HEK293 (cell line): ENCODE measurements around the gene RYR2.

ENCODE experiments used
- AEBP2 ChIP-seq: fragments of 450-650 bp; formaldehyde crosslinking; IDR thresholded peaks from 2 replicates; pipeline ENCODE4 v1.5.1; 2016; ENCODE audit warnings: missing biosample characterization, missing genetic modification characterization, borderline replicate concordance
- ATF2 ChIP-seq: fragments of 450-650 bp; formaldehyde crosslinking; IDR thresholded peaks from 2 replicates; pipeline ENCODE4 v1.5.1; 2016; ENCODE audit warnings: missing biosample characterization, missing genetic modification characterization, low read depth
- BCL6B ChIP-seq: fragments of 450-650 bp; formaldehyde crosslinking; IDR thresholded peaks from 2 replicates; pipeline ENCODE4 v1.5.1; 2017; ENCODE audit warnings: missing biosample characterization, missing genetic modification characterization
- GLI2 ChIP-seq: fragments of 450-650 bp; formaldehyde crosslinking; IDR thresholded peaks from 2 replicates; pipeline ENCODE4; 2017; ENCODE audit warnings: missing biosample characterization, missing genetic modification characterization, low read depth, borderline replicate concordance
- INSM2 ChIP-seq: fragments of 450-650 bp; formaldehyde crosslinking; IDR thresholded peaks from 2 replicates; pipeline ENCODE4 v1.5.1; 2016; ENCODE audit warnings: missing biosample characterization, missing genetic modification characterization
- PATZ1 ChIP-seq: fragments of 450-650 bp; formaldehyde crosslinking; IDR thresholded peaks from 2 replicates; pipeline ENCODE4 v1.5.1; 2016; ENCODE audit warnings: missing biosample characterization, missing genetic modification characterization
- SALL2 ChIP-seq: fragments of 450-650 bp; formaldehyde crosslinking; IDR thresholded peaks from 2 replicates; pipeline ENCODE4 v1.5.0; 2017; ENCODE audit warnings: missing biosample characterization, mild to moderate bottlenecking, missing genetic modification characterization, borderline replicate concordance
- SP7 ChIP-seq: fragments of 450-650 bp; formaldehyde crosslinking; IDR thresholded peaks from 2 replicates; pipeline ENCODE4 v1.5.1; 2016; ENCODE audit warnings: missing biosample characterization, missing genetic modification characterization
- WT1 ChIP-seq: fragments of 450-650 bp; formaldehyde crosslinking; IDR thresholded peaks from 2 replicates; pipeline ENCODE4 v1.5.1; 2016; ENCODE audit warnings: missing biosample characterization, missing genetic modification characterization
- YY2 ChIP-seq: fragments of 450-650 bp; formaldehyde crosslinking; IDR thresholded peaks from 2 replicates; pipeline ENCODE4 v1.5.1; 2016; ENCODE audit warnings: missing biosample characterization, missing genetic modification characterization
- ZBTB10 ChIP-seq: fragments of 450-650 bp; formaldehyde crosslinking; IDR thresholded peaks from 2 replicates; pipeline ENCODE4 v1.5.1; 2016; ENCODE audit warnings: missing biosample characterization, missing genetic modification characterization
- ZBTB17 ChIP-seq: fragments of 450-650 bp; formaldehyde crosslinking; IDR thresholded peaks from 2 replicates; pipeline ENCODE4 v1.5.1; 2016; ENCODE audit warnings: missing biosample characterization, missing genetic modification characterization
- ZFP69B ChIP-seq: fragments of 450-650 bp; formaldehyde crosslinking; IDR thresholded peaks from 2 replicates; pipeline ENCODE4 v1.5.1; 2016; ENCODE audit warnings: missing biosample characterization, missing genetic modification characterization
- ZNF133 ChIP-seq: fragments of 450-650 bp; formaldehyde crosslinking; IDR thresholded peaks from 2 replicates; pipeline ENCODE4 v1.5.1; 2016; ENCODE audit warnings: missing biosample characterization, missing genetic modification characterization
- ZNF138 ChIP-seq: fragments of 450-650 bp; formaldehyde crosslinking; IDR thresholded peaks from 2 replicates; pipeline ENCODE4 v1.5.1; 2016; ENCODE audit warnings: missing biosample characterization, missing genetic modification characterization, borderline replicate concordance
- ZNF175 ChIP-seq: fragments of 450-650 bp; formaldehyde crosslinking; IDR thresholded peaks from 2 replicates; pipeline ENCODE4 v1.5.1; 2016; ENCODE audit warnings: missing biosample characterization, missing genetic modification characterization
- ZNF19 ChIP-seq: fragments of 450-650 bp; formaldehyde crosslinking; IDR thresholded peaks from 2 replicates; pipeline ENCODE4; 2016; ENCODE audit warnings: missing biosample characterization, missing genetic modification characterization, low read depth
- ZNF24 ChIP-seq: fragments of 450-650 bp; formaldehyde crosslinking; IDR thresholded peaks from 2 replicates; pipeline ENCODE4 v1.5.1; 2016; ENCODE audit warnings: missing biosample characterization, missing genetic modification characterization
- ZNF549 ChIP-seq: fragments of 450-650 bp; IDR thresholded peaks from 2 replicates; pipeline ENCODE4 v1.5.1; 2018; ENCODE audit warnings: missing biosample characterization, missing genetic modification characterization, mild to moderate bottlenecking, inconsistent platforms, moderate library complexity
- ZNF558 ChIP-seq: fragments of 450-650 bp; formaldehyde crosslinking; IDR thresholded peaks from 2 replicates; pipeline ENCODE4 v1.5.1; 2016; ENCODE audit warnings: missing biosample characterization, missing genetic modification characterization
- ZNF623 ChIP-seq: fragments of 450-650 bp; formaldehyde crosslinking; IDR thresholded peaks from 2 replicates; pipeline ENCODE4 v1.5.1; 2016; ENCODE audit warnings: missing biosample characterization, missing genetic modification characterization
- ZNF629 ChIP-seq: fragments of 450-650 bp; formaldehyde crosslinking; IDR thresholded peaks from 2 replicates; pipeline ENCODE4 v1.5.1; 2017; ENCODE audit warnings: missing biosample characterization, missing genetic modification characterization
- ZNF664 ChIP-seq: fragments of 450-650 bp; formaldehyde crosslinking; IDR thresholded peaks from 2 replicates; pipeline ENCODE4 v1.5.1; 2016; ENCODE audit warnings: missing biosample characterization, missing genetic modification characterization
- ZSCAN16 ChIP-seq: fragments of 450-650 bp; formaldehyde crosslinking; IDR thresholded peaks from 2 replicates; pipeline ENCODE4 v1.5.1; 2016; ENCODE audit warnings: missing biosample characterization, missing genetic modification characterization
- ZSCAN5A ChIP-seq: fragments of 450-650 bp; formaldehyde crosslinking; IDR thresholded peaks from 2 replicates; pipeline ENCODE4 v1.5.1; 2016; ENCODE audit warnings: missing biosample characterization, missing genetic modification characterization

RYR2 gene

GRCh38 chr1:237864338-237865244, 822.6 kb downstream of the RYR2 start (continued):
- no peak for TF ChIP-seq BCL6B (tag by site-specific recombination)
- TF ChIP-seq WT1 (tag by site-specific recombination): no peak
- TF ChIP-seq ZNF549 (tag by site-specific recombination): no peak
- TF ChIP-seq ZNF623: no peak
- 0 out of 2 replicates have a peak, but pooled peaks have one; percentile 46 for TF ChIP-seq ZSCAN5A (tag by site-specific recombination)
- TF ChIP-seq ZBTB17 (tag by site-specific recombination): peak; percentile 46; the same call in 1 of the 2 replicates
- no peak for TF ChIP-seq AEBP2 (tag by site-specific recombination)
- no peak for TF ChIP-seq ZSCAN16
- TF ChIP-seq ZNF133 (tag by site-specific recombination): no peak
- TF ChIP-seq INSM2 (tag by site-specific recombination): no peak
- peak; percentile 44; the same call in 1 of the 2 replicates for TF ChIP-seq PATZ1
- peak; percentile 26; the same call in 1 of the 2 replicates for TF ChIP-seq ZNF629 (tag by site-specific recombination)
- no peak for TF ChIP-seq ZBTB10 (tag by site-specific recombination)
- no peak for TF ChIP-seq SALL2
- TF ChIP-seq ZNF558 (tag by site-specific recombination): no peak
- TF ChIP-seq ZNF19 (tag by site-specific recombination): no peak
- no peak for TF ChIP-seq ZNF664
- no peak for TF ChIP-seq ZNF175 (tag by site-specific recombination)
- TF ChIP-seq ZNF138: no peak
- peak; percentile 50; the same call in 1 of the 2 replicates for TF ChIP-seq ZNF24 (tag by site-specific recombination)
- peak; percentile 78 for TF ChIP-seq SP7
- no peak for TF ChIP-seq ZFP69B
- no peak for TF ChIP-seq ATF2 (tag by site-specific recombination)
- no peak for TF ChIP-seq YY2 (tag by site-specific recombination)
- TF ChIP-seq GLI2: no peak
